Gastrocnemius medialis (tissue), 4 donors: ENCODE data around the gene ZBTB16. TPM values are rescaled to one million over a fixed set of nuclear protein-coding genes. Genes with fewer than 3 reads are reported as not detected.

ENCODE experiments used
- ATAC-seq, 2 donors: fragments of 150-250 bp; one replicate each; pipeline ENCODE4 v1.9.1; 2016
- DNase-seq, 2 donors: peaks; one replicate each; pipeline ENCODE4 v3.0.0-alpha.2; 2019
- H3K27ac ChIP-seq, 4 donors: fragments of 200-600 bp; sonication (generic); 1 replicate in 1 of 4; 2 replicates in 3 of 4; pipeline ENCODE4 v1.5.1; 2016 to 2018; ENCODE audit warnings: mild to moderate bottlenecking in 2 of 4, moderate library complexity in 1 of 4
- H3K27me3 ChIP-seq, 3 donors: fragments of 200-600 bp; sonication (generic) in 2 of 3; 1 replicate in 1 of 3; 2 replicates in 2 of 3; pipeline versions ENCODE4 v1.5.1 to v1.6.0; 2016 to 2019; ENCODE audit warnings: mild to moderate bottlenecking in 1 of 3, moderate library complexity in 1 of 3
- H3K36me3 ChIP-seq, 2 donors: fragments of 200-600 bp; sonication (generic) in 1 of 2; one replicate each; pipeline ENCODE4 v1.5.1; 2017 to 2018
- H3K4me1 ChIP-seq, 2 donors: fragments of 200-600 bp; sonication (generic) in 1 of 2; one replicate each; pipeline ENCODE4 v1.5.1; 2016 to 2017; ENCODE audit warnings: mild to moderate bottlenecking in 2 of 2
- H3K4me3 ChIP-seq, 4 donors: fragments of 200-600 bp; sonication (generic) in 3 of 4; 1 replicate in 1 of 4; 2 replicates in 3 of 4; pipeline ENCODE4 v1.5.1; 2016 to 2019; ENCODE audit warnings: mild to moderate bottlenecking in 2 of 4
- H3K9me3 ChIP-seq, 3 donors: fragments of 200-600 bp; sonication (generic) in 2 of 3; 1 replicate in 1 of 3; 2 replicates in 2 of 3; pipeline ENCODE4 v1.5.1; 2016 to 2019
- CTCF ChIP-seq, 5 experiments: fragments of 450-650 bp in 3 of 5; fragments of 200-600 bp in 2 of 5; sonication (generic) in 2 of 5; IDR thresholded peaks in 4 of 5; conservative IDR thresholded peaks in 1 of 5; 1 replicate in 4 of 5; 2 replicates in 1 of 5; pipeline ENCODE4 v1.5.1; 2016 to 2019; ENCODE audit warnings: antibody characterized with exemption in 5 of 5, mild to moderate bottlenecking in 3 of 5, moderate library complexity in 3 of 5
- POLR2A ChIP-seq, 2 donors: fragments of 450-650 bp; IDR thresholded peaks; one replicate each; pipeline ENCODE4 v1.6.1; 2017; ENCODE audit warnings: antibody characterized with exemption in 2 of 2, mild to moderate bottlenecking in 2 of 2, moderate library complexity in 2 of 2
- in situ Hi-C, 4 donors: fragments of 200-750 bp; cut with MboI; loops; one replicate each; pipeline versions ENCODE4 v1.15.0 to v1.8.0; 2017; ENCODE audit warnings: low sequenced_read_pairs in 4 of 4
- intact Hi-C: fragments of 100-400 bp; cut with DNase I; formaldehyde crosslinking; loops from one replicate; pipeline ENCODE4 v1.15.1; 2023; ENCODE audit warnings: low total_unique reads
- total RNA-seq, 4 donors: library from RNA; depleted of rRNA; stranded (reverse); fragments of >200 nt; gene quantifications; one replicate each; pipeline versions ENCODE4 v1.1.0 to v1.2.3, GENCODE V29; 2016

The ZBTB16 gene
- total RNA-seq, 4 donors from 2014 or later: 156 to 250 (median 196) TPM

GRCh38 chr11:114236829-114237228 is 177.3 kb downstream of the ZBTB16 start:
- intact Hi-C loops: no loop called here
- Histone ChIP-seq H3K36me3 (peaks cover 0 to 19% of the 10 kb centered on the region in 2 donors), H3K27ac (peak overlapping the region; percentile 90 to 99 (median 96)), H3K4me1 (peaks cover 98 to 100% of the 10 kb centered on the region in 2 donors), H3K9me3 (no peaks in the 10 kb centered on the region), H3K4me3 (no peak overlapping the region), H3K27me3 (no peaks in the 10 kb centered on the region)
- ATAC-seq (peak; percentile 41 to 46), DNase-seq (no peak)
- in situ Hi-C loops: no loop called here
- TF ChIP-seq CTCF (IDR thresholded peaks at IDR 0.05 in 4 of 5, conservative IDR thresholded peaks at IDR 0.05 in 1 of 5) (no peak), POLR2A (IDR thresholded peaks at IDR 0.05) (no peak)

GRCh38 chr11:114237321-114238280 is 178.1 kb downstream of the ZBTB16 start:
- no peak for DNase-seq
- TF ChIP-seq CTCF (IDR thresholded peaks at IDR 0.05 in 4 of 5, conservative IDR thresholded peaks at IDR 0.05 in 1 of 5) (peak in 2 of 5 experiments; percentile 16 to 24), POLR2A (IDR thresholded peaks at IDR 0.05) (no peak)
- Histone ChIP-seq H3K36me3 (peaks cover 0 to 27% of the 10 kb centered on the region in 2 donors), H3K27me3 (no peaks in the 10 kb centered on the region), H3K4me1 (peaks cover 98 to 100% of the 10 kb centered on the region in 2 donors), H3K4me3 (no peak overlapping the region), H3K27ac (peak overlapping the region; percentile 90 to 99 (median 96)), H3K9me3 (no peaks in the 10 kb centered on the region)
- intact Hi-C loops: no loop called here
- in situ Hi-C loops: no loop called here
- ATAC-seq: no peak

GRCh38 chr11:114239753-114240161 is 180.2 kb downstream of the ZBTB16 start:
- TF ChIP-seq CTCF (IDR thresholded peaks at IDR 0.05 in 4 of 5, conservative IDR thresholded peaks at IDR 0.05 in 1 of 5) (no peak), POLR2A (IDR thresholded peaks at IDR 0.05) (no peak)
- Histone ChIP-seq H3K4me1 (peaks cover 93 to 100% of the 10 kb centered on the region in 2 donors), H3K4me3 (no peak overlapping the region), H3K27me3 (no peaks in the 10 kb centered on the region), H3K27ac (peak overlapping the region; percentile 90 to 99 (median 96)), H3K36me3 (peaks cover 0 to 48% of the 10 kb centered on the region in 2 donors), H3K9me3 (no peaks in the 10 kb centered on the region)
- in situ Hi-C loops: loop anchor here in 1 of 4 donors (10.0 kb wide), 1 partner anchor 185 kb away; the partner anchor contains the start of gene ZBTB16
- intact Hi-C loops: loop anchor here (5.0 kb wide), 1 partner anchor 182 kb away; the partner anchor contains the start of gene ZBTB16
- no peak for DNase-seq
- no peak for ATAC-seq

- in situ Hi-C loops (loop anchor here in 1 of 4 donors (10.0 kb wide), 1 partner anchor 187 kb away; the partner anchor contains the start of gene ZBTB16), intact Hi-C loops (loop anchor here (5.0 kb wide), 1 partner anchor 185 kb away; the partner anchor contains the start of gene ZBTB16)
- H3K27me3 ChIP-seq: no peaks in the 10 kb centered on the region
- DNase-seq (no peak), ATAC-seq (no peak)
- H3K36me3 ChIP-seq: peaks cover 0 to 69% of the 10 kb centered on the region in 2 donors
- H3K27ac ChIP-seq: peak overlapping the region; percentile 90 to 99 (median 96)
- no peaks in the 10 kb centered on the region for H3K9me3 ChIP-seq
- H3K4me3 ChIP-seq: no peak overlapping the region
- H3K4me1 ChIP-seq: peaks cover 84 to 86% of the 10 kb centered on the region in 2 donors
- TF ChIP-seq CTCF (IDR thresholded peaks at IDR 0.05 in 4 of 5, conservative IDR thresholded peaks at IDR 0.05 in 1 of 5) (no peak), POLR2A (IDR thresholded peaks at IDR 0.05) (no peak)
These were observed 182.5 kb downstream of the ZBTB16 start for GRCh38 chr11:114242032-114242431.
